ENCODE data around the gene SNCB.
A peak's percentile ranks its signal among the peaks of the same experiment; 100 is the strongest.

GRCh38 chr5:176596689-176597416, 33.5 kb downstream of the SNCB start:
- peak in 1 of 3 experiments; percentile 25 for TF ChIP-seq CTCF (IDR thresholded peaks at IDR 0.05)
- no peak for TF ChIP-seq POLR2A (IDR thresholded peaks at IDR 0.05)
